SJSA1 (cell line): ENCODE data around the gene TSTD1. TPM values are rescaled to one million over a fixed set of nuclear protein-coding genes. Genes with fewer than 3 reads are reported as not detected.
"Not testable (repeated sequence)": the region's sequence is repeated elsewhere in the genome, so short reads cannot be mapped to it uniquely, and the experiment has no call there.

Source experiments
- DNase-seq, 2 experiments: peaks; one replicate each; pipeline ENCODE4 v3.0.0-alpha.2; 2015 to 2020; ENCODE audit warnings: low spot score in 2 of 2, low read depth in 1 of 2
- H3K27ac ChIP-seq: fragments of 250-450 bp; sonication (Bioruptor Pico); 2 replicates; pipeline ENCODE4 v1.5.1; 2020; ENCODE audit warnings: mild to moderate bottlenecking, moderate library complexity
- H3K27me3 ChIP-seq: fragments of 250-450 bp; sonication (Bioruptor Pico); replicated peaks from 2 replicates; pipeline ENCODE4 v1.5.1; 2020; ENCODE audit warnings: mild to moderate bottlenecking, moderate library complexity
- H3K36me3 ChIP-seq: fragments of 250-450 bp; sonication (Bioruptor Pico); 2 replicates; pipeline ENCODE4 v1.5.1; 2020; ENCODE audit warnings: mild to moderate bottlenecking
- H3K4me1 ChIP-seq: fragments of 250-450 bp; sonication (Bioruptor Pico); replicated peaks from 2 replicates; pipeline ENCODE4 v1.6.1; 2021; ENCODE audit warnings: mild to moderate bottlenecking
- H3K4me3 ChIP-seq: fragments of 250-450 bp; sonication (Bioruptor Pico); 2 replicates; pipeline ENCODE4 v1.5.1; 2020; ENCODE audit warnings: mild to moderate bottlenecking
- H3K9me3 ChIP-seq: fragments of 250-450 bp; sonication (Bioruptor Pico); replicated peaks from 2 replicates; pipeline ENCODE4 v1.5.1; 2020; ENCODE audit warnings: mild to moderate bottlenecking
- total RNA-seq: library from RNA; depleted of rRNA; stranded (reverse); fragments of >200 nt; shearing (Covaris generic); gene quantifications from 2 replicates; pipeline ENCODE4 v1.2.3, GENCODE V29; 2014

Gene TSTD1
- total RNA-seq, 1 experiment from 2014 or later = 3.1 TPM

DNA sequence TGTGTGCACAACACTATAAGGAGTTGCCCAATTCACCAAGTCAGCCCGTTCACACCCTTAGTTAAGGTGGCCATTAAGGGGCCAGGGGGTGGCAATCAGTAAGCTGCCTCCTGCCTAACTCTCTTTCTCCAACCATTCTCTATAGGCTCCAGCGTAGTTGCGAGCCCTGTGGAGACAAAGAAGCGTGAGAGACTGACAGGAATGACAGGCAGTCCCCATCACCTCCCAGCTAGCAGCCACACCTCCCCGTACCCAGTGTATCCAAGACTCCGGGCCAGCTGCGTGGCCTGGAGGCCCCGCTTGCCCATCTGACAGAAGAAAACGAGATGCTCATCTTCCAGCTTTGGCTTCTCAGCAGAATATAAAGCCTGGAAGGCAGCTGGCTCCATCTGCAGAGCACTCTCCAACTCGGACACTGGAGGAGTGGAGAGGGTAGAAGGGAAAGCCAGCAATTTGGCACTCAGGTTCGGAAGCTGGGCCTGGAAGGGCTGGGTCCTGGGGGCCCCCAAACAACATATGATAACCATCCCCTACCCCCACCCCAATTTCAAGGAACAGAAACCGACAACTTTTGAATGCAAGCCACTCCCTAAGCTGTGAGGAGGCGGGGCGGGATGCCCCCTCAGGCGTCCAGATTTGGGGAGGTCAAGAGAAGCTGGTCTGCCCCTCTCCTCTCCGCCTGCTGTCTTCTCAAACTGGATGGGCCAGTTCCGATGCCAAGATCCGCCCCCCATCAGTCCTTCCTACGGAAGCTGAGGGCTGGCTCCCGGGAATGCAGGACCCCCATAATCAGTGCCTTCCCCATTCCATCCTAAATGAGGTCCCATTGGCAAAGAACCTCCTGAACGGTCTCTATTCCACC is 872 bp downstream of the TSTD1 start:
- Histone ChIP-seq H3K27me3 (no peaks in the 10 kb centered on the region), H3K36me3 (peaks cover 53% of the 10 kb centered on the region), H3K27ac (no peak overlapping the region), H3K9me3 (no peaks in the 10 kb centered on the region), H3K4me1 (no peaks in the 10 kb centered on the region), H3K4me3 (no peak overlapping the region)
- DNase-seq = no peak

DNA sequence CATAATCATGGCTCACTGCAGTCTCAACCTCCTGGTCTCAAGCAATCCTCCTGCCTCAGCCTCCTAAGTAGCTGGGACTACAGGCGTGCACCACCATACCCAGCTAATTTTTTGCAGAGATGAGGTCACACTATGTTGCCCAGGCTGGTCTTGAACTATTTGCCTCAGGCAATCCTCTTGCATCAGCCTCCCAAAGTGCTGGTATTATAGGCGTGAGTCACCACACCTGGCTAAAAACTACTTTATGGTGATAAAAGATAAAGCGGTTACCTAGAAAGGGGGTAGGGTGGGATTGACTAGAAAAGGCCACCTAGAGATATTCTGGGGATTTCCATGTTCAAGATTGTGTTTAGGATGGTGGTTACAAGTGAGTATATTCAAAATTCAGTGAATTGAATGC is 5.0 kb downstream of the TSTD1 start:
- H3K27ac ChIP-seq = no peak overlapping the region
- no peaks in the 10 kb centered on the region for H3K4me1 ChIP-seq
- H3K9me3 ChIP-seq = no peaks in the 10 kb centered on the region
- H3K27me3 ChIP-seq = no peaks in the 10 kb centered on the region
- no peak overlapping the region for H3K4me3 ChIP-seq
- no peak for DNase-seq
- H3K36me3 ChIP-seq = peaks cover 14% of the 10 kb centered on the region

DNA sequence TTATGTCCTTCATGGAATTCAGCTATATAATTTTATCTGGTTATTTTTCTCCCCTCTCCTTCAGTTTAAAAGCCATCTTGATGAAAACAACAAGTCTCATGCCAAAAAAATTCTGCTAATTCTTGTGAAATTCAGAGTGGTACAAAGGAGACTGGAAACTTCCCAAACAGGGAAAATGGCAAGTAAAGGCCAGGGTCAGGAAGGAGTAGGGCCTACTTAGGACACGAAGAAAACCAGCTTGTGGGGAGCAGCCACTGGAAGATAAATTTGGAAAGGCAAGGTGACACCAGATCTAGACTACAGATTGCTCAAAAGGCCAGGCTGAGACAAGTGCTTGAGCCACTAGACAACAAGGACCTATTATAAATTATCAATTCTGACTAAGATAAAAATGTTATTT is 6.4 kb downstream of the TSTD1 start:
- no peaks in the 10 kb centered on the region for H3K4me1 ChIP-seq
- H3K27ac ChIP-seq = no peak overlapping the region
- H3K36me3 ChIP-seq = 0 out of 2 replicates have a peak, but pooled peaks cover under 1% of the 10 kb centered on the region
- H3K27me3 ChIP-seq = no peaks in the 10 kb centered on the region
- no peak for DNase-seq
- no peaks in the 10 kb centered on the region for H3K9me3 ChIP-seq
- H3K4me3 ChIP-seq = no peak overlapping the region

DNA sequence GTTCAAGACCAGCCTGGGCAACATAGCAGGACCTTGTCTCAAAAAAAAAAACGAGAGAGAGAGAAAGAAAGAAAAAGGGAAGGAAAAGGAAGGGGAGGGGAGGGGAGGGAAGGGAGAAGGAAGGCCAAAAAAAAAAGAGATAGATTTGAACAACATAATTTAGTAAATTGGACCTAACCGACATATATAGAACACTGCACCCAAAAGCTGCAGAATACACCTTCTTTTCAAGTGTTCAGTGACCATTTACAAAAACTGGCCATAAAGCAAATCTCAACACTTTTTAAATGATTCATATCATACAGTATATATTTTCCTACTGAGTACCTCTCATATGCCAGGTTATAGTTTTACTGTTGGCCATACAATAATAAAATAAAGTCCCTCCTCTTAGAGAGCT is 6.9 kb downstream of the TSTD1 start:
- Histone ChIP-seq H3K4me3 (no peak overlapping the region), H3K27me3 (no peaks in the 10 kb centered on the region), H3K9me3 (no peaks in the 10 kb centered on the region), H3K4me1 (no peaks in the 10 kb centered on the region), H3K27ac (no peak overlapping the region), H3K36me3 (no peaks in the 10 kb centered on the region)
- DNase-seq = no peak

DNA sequence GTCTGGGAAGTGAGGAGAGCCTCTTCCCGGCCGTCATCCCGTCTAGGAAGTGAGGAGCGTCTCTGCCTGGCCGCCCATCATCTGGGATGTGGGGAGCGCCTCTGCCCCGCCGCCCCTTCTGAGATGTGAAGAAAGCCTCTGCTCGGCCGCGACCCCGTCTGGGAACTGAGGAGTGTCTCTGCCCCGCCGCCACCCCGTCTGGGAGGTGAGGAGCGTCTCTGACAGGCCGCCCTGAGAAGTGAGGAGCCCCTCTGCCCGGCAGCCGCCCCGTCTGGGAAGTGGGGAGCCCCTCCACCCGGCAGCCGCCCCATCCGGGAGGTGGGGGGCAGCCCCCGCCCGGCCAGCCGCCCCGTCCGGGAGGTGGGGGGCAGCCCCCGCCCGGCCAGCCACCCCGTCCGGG is 9.3 kb downstream of the TSTD1 start:
- DNase-seq, H3K4me1 ChIP-seq, H3K27me3 ChIP-seq: not testable (repeated sequence)

DNA sequence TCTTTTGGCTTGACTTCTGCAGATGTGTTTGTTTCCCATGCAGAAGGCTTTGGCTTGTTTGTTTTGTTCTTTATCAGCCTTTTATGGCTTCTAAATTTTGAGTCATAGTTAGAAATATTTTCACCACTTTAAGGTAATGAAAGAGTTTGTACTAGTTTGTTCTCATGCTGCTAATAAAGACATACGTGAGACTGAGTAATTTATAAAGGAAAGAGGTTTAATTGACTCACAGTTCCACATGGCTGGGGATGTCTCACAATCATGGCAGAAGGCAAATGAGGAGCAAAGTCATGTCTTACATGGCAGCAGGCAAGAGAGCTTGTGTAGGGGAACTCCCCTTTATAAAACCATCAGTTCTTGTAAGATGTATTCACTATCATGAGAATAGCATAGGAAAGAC is 11.8 kb downstream of the TSTD1 start:
- not testable (repeated sequence) for H3K27ac ChIP-seq, H3K4me3 ChIP-seq, DNase-seq, H3K9me3 ChIP-seq, H3K4me1 ChIP-seq, H3K36me3 ChIP-seq, H3K27me3 ChIP-seq

More for the DNA sequence above, 9.3 kb downstream of the TSTD1 start:
- H3K9me3 ChIP-seq, H3K4me3 ChIP-seq, H3K27ac ChIP-seq, H3K36me3 ChIP-seq: not testable (repeated sequence)

DNA sequence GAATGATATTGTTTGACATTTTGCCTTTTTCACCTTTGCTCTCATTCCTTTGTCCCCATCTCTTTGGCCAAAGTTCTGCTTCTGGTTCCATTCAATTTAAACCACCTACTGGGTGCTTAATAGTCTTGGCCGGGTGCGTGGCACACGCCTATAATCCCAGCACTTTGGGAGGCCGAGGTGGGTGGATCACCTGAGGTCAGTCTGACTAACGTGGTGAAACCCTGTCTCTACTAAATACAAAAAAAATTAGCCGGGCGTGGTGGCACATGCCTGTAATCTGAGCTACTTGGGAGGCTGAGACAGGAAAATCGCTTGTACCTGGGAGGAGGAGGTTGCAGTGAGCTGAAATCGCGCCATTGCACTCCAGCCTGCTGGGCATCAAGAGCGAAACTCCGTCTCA is 16.3 kb downstream of the TSTD1 start:
- H3K27ac ChIP-seq, DNase-seq, H3K36me3 ChIP-seq, H3K9me3 ChIP-seq, H3K4me3 ChIP-seq: not testable (repeated sequence)
- H3K27me3 ChIP-seq = peaks cover 16% of the 10 kb centered on the region; the same call in 1 of the 2 replicates
- peaks cover 26% of the 10 kb centered on the region for H3K4me1 ChIP-seq

DNA sequence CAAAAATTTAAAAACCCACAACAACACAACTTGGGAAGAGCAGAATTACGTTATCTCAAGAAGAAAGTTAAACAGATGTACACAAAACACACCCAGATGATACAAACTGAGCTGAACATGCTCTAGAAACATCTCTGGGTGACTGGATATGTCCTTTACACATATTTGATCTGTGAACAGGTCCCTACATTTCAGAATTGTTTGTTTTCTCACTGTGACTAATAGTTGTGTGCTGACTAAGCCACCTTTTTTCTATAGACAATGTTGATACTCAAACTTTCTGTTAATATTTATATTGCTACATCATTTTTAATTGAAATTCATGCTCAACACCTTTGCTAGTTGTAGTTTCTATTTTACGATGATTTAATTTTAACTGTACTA is 16.8 kb downstream of the TSTD1 start:
- Histone ChIP-seq H3K4me3 (no peak overlapping the region), H3K36me3 (no peaks in the 10 kb centered on the region), H3K9me3 (no peaks in the 10 kb centered on the region), H3K27ac (no peak overlapping the region), H3K27me3 (peaks cover 16% of the 10 kb centered on the region; the same call in 1 of the 2 replicates), H3K4me1 (peaks cover 26% of the 10 kb centered on the region)
- DNase-seq = peak in 1 of 2 experiments; percentile 24

DNA sequence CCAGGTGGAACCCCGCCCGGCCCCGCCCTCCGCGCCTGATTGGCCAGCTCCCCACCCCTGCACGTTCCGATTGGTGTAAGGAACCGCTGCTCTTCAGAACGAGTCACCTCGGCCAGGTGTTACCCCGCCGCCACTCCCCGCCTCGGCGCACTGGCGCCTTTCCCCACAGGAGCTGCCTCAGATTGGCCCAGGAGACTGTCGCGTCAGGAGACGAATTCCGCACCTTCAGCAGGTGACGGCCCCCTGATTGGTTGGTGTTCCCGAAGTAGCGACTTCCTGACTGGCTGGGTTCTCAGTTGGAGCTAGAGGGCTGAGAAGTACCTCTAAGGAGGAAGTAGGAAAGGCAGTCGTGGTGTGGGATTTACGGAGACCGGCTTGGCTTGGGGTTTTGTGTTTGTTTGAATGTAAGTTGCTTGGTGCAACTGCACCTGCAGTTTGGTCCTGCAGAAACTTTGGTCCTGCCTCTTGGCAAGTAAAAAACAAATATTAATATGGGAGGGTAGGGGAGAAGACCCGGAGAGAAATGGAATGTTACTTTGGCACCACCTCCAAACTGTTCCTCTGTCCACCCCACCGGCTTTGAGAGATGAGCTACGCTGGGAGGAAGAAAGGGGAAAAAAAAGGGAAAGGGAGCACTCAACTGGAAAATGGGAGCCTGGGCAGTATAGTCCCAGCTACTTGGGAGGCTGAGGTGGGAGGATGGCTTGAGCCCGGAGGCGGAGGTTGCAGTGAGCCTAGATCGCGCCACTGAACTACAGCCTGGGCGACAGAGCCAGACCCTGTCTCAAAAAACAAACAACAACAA is 17.4 kb downstream of the TSTD1 start:
- H3K4me1 ChIP-seq = peaks cover 26% of the 10 kb centered on the region
- H3K27me3 ChIP-seq = peaks cover 16% of the 10 kb centered on the region; the same call in 1 of the 2 replicates
- no peaks in the 10 kb centered on the region for H3K9me3 ChIP-seq
- no peaks in the 10 kb centered on the region for H3K36me3 ChIP-seq
- H3K27ac ChIP-seq = no peak overlapping the region
- H3K4me3 ChIP-seq = peak overlapping the region; percentile 35
- peak in 1 of 2 experiments; percentile 29 for DNase-seq

DNA sequence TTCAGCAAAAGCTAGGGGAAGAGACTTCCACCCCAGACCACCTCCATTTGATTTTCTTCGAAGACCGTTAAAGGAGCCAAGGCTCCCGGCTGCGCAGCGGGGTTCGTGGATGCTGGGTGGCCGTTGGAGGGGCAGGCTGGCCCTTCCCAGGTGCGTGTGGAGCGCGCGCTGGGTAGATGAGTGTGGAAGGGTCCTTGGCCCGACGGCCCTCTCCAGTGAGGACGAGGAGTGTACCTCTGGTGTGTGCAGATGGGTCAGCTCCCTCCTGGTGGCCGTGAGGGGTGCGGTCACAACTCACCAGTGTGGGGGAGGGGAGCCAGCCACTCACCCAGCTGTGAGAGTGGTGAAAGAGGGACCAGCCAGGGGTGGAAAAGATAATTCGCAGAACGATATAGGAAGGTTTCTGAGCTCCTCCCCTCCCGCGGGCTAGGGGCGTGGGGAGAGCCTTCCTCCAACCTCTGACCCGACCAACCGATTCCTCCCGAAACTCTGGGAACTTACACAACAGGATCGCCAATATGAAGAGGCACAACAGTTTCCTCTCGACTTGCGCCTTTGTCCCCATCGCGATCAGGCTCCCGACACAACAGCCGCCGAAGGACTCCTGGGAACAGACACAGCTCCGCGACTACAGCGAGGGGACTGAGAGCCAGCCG is 18.1 kb downstream of the TSTD1 start, which contains the start of gene F11R:
Gene F11R (minus strand): TSS at position 644 of the 656 bp plus-strand sequence. CDS start 79 bp downstream, at position 565.
- H3K4me1 ChIP-seq = peaks cover 26% of the 10 kb centered on the region
- H3K27me3 ChIP-seq = peaks cover 16% of the 10 kb centered on the region; the same call in 1 of the 2 replicates
- peak within 1 kb of the TSS; percentile 35 for H3K4me3 ChIP-seq
- H3K27ac ChIP-seq = no peak within 1 kb of the TSS
- no peaks in the 10 kb centered on the region for H3K36me3 ChIP-seq
- DNase-seq = peak in 1 of 2 experiments; percentile 21
- H3K9me3 ChIP-seq = no peaks in the 10 kb centered on the region

DNA sequence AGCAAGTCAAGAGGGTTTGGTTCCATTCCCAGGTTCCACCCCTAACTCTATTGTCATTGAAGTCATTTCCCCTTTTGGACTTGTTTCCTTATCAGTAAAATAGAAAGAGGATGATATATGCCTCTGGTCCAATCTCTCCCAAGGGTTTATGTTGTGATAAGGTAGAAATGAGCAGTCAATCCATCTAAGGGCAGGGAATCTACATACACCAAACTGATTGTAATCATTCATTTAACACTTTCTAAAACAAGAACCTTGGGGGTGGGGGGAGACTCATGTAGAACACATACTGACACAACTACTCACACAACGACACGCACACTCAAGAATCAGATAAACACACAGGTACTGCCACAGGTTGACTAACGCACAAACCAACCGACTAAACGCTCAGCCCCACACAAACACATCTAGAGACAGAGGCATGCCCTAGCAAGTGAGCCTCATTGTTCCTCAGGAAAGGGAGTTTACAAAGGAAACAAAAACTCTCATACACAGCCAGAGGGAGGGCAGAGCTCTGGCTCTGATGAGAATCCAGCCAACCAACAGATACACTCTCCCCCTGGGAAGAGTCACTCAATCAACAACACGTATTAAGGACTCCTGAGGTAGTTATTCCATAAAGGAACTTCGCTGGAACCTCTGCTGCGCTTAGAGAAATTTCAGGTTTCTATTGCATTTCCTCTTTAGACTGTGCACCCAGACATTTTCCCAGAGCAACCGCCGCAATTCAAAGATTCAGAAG is 18.8 kb downstream of the TSTD1 start:
- H3K4me3 ChIP-seq = peak overlapping the region; percentile 35
- H3K36me3 ChIP-seq = no peaks in the 10 kb centered on the region
- no peaks in the 10 kb centered on the region for H3K9me3 ChIP-seq
- H3K4me1 ChIP-seq = peaks cover 26% of the 10 kb centered on the region
- H3K27ac ChIP-seq = no peak overlapping the region
- no peak for DNase-seq
- peaks cover 16% of the 10 kb centered on the region; the same call in 1 of the 2 replicates for H3K27me3 ChIP-seq

DNA sequence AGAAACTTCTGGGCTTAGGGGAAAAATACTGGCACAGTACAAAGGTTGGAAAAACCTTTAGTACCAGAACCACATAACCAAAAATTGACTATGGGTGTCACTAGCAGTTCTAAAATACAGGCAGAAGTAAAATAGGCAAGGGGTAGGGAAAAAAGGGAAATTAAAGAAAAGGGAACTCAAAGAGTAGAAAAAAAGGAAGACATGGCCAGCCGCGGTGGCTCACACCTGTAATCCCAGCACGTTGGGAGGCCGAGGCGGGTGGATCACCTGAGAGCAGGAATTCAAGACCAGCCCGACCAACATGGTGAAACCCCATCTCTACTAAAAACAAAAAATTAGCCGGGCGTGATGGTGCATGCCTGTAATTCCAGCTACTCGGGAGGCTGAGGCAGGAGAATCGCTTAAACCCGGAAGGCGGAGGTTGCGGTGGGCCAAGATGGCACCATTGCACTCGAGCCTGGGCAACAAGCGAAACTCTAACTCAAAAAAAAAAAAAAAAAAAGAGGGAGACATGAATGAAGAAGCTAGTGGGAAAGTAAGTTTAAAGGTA is 19.6 kb downstream of the TSTD1 start:
- Histone ChIP-seq H3K4me1 (peaks cover 26% of the 10 kb centered on the region), H3K27me3 (peaks cover 16% of the 10 kb centered on the region; the same call in 1 of the 2 replicates)
- DNase-seq, H3K27ac ChIP-seq, H3K4me3 ChIP-seq, H3K36me3 ChIP-seq, H3K9me3 ChIP-seq: not testable (repeated sequence)

DNA sequence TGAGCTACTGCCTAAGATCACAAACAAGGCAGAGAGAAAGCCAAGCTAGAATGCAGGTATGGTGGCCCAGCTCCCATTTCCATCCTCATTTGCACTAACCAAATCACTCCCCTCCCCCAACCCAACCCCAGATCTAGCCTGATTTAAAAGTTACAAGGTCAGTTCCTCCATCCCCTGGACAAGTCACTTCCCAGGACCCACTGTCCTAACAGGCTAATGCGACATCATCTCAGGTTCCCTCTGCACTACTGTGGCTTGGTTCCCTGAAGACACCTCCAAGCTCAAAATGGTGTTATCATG is 20.2 kb downstream of the TSTD1 start:
- Histone ChIP-seq H3K27me3 (peaks cover 16% of the 10 kb centered on the region; the same call in 1 of the 2 replicates), H3K9me3 (no peaks in the 10 kb centered on the region), H3K4me1 (peaks cover 30% of the 10 kb centered on the region), H3K27ac (no peak overlapping the region), H3K4me3 (no peak overlapping the region), H3K36me3 (no peaks in the 10 kb centered on the region)
- DNase-seq = no peak
